GM21723 (cell line): ENCODE data around the gene BRPF3.

Source experiments
- ATAC-seq: cut with Tn5 transposase; IDR thresholded peaks from one replicate; pipeline ENCODE4 v1.9.1; 2021; ENCODE audit warnings: mild to moderate bottlenecking, moderate library complexity; ENCODE audit not compliant: unreplicated experiment

BRPF3 gene

DNA sequence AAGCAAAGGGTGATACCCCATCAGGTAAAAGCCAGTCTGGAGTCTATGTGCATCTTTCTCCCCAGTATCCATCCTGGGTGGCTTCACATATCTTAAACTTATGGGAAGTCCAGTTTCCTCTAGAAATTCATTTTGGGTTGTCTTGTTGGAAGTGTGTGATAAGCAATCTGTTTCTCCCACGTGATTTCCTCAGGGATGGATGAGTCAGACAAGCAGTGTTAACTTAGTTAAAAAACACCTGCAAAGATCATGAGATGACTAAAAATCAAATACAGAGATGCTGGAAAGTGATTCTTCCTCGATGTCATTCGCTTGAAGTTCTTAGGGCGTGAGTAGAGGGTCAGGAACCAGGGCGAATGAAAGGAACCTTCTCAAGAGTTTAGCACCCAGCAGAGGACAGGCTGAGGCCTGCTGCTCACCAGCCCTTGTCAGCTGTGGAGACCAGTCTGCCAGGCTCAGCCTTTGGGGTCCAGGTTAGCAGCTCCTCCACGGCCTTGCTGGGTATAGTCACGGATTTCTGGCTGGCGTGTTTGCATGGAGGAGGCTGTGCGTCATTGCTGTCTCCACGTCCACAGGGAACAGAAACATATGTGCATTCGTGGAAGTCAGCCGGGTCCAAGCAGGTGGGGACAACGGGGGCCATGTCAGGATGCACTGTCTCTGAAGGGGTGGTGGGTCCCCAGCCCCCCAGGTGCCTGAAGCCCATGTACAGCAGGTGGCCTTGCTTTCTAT lies 70.5 kb downstream of the BRPF3 start:
- no peak for ATAC-seq

DNA sequence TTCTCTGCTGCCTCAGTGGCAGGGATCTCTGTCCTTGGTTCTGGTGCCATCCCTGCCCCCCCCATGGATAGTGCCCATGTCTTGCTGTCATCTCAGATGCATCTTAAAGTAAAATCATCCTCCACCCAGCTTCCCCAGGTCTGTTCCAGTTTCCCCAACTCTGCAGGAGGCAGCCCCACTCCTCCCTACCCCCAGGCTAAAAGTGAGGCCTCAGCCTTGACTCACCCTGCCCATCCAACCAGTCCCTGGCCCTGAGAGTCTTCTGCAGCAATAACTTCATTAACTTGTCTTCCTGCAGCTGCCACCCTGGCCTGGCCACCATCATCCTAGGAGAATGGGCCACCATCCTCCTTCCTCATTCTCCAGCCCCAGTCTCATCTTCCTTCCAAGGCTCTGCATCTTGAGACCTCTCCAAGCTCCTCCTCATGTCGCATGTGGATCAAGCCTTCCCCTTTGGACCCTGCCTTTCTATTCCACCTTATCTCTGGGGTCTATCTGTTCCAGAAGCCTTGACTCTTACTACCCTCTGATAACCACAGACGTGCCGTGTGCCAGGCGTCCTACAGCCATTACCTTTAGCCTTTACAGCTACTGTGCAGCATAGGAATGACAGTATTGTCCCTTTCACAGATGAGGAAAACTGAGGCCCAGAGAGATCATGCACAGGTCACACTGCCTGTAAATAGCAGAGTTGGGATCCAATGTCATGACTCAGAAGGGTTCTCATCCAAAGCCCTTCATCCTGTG lies 71.4 kb downstream of the BRPF3 start:
- no peak for ATAC-seq

DNA sequence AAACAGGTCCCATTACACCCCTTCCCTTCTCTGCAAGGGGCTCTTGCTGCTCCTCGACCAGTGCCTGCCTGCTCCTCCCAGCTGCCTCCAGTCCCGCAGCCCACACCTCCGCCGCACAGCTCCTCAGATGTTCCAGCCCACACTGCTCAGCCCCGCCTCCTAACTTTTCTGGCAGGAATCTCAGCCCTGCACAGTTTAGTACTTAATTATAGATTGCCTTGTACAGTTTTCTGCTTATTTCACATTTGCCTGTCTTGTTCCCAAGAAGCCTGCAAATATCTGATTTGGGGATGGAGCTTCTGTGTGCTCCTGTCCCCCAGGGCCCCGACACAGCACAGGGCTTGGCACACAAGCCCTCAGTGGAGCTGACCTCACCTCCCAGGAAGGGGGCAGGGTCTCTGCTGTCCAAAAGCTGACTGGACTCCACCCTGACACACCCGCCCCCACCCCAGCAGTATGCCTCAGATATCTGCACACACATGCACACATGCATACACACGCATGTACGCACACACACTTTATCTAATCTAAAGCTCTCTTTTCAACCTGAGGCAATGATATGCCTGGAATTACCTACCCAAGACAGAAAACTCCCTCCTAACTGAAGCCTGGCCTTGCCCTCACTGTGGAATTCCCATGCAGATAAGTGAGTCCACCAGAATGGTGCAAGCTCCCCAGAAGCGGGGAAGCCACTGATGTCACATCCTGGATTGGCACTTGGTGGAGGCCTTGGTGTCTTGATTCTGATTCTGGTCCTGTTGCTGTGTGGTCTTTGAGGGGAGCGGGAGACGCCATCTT lies 72.1 kb downstream of the BRPF3 start:
- ATAC-seq, result no peak

DNA sequence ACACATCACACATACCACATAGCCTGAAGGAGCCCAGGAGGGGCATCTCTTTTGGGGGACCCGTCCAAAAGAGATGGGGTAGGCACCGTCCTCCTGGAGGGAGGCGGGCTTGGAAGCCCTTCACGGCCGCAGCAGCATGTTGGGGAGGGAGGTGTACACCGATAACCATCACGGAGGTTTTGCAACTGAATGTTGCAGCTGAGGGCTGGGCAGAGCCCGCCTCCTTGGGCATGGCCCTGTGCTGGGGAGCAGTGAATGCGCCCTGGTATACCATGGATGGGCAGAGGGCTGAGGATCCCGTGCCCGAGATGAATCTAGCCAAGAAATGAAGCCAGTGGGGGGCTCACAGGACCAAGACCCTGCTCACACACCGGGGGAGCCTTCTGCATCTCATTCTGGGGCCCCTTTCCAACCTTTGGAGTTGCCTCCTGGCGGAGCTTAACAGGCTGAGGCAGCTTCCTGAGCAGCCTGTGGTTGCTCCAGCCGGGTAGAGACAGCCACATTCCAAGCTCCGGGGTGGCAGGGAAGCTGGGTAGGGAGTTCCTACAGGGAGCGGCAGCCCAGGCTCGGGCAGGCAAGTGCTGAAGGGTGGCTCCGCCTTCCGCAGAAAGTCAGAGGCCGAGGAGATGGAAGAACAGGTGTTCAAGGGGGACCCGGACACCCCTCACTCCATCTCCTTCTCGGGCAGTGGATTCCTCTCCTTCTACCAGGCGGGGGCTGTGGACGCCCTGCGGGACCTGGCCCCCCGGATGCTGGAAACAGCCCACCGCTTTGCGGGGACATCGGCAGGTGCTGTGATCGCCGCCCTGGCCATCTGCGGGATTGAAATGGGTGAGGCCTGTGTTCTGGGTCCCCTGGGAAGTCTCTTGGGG lies 73.5 kb downstream of the BRPF3 start, which contains the start of gene PNPLA1:
PNPLA1 (plus strand) TSS at position 227 of the 872 bp plus-strand sequence; CDS start at position 627, 400 bp downstream.
- ATAC-seq, result no peak

DNA sequence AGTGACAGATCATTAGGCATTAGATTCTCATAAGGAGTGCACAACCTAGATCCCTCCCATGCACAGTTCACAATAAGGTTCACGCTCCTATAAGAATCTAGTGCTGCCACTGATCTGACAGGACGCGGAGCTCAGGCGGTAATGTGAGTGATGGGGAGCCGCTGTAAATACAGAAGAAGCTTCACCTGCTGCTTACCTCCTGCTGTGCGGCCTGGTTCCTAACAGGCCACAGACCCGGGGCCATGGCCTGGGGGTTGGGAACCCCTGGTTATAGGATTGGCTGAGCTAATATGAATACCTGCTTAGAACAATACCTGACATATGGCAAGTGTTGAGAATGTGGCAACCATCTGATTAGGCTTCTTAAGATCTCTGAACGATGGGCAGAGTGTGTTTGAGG lies 75.7 kb downstream of the BRPF3 start:
- ATAC-seq, result no peak

DNA sequence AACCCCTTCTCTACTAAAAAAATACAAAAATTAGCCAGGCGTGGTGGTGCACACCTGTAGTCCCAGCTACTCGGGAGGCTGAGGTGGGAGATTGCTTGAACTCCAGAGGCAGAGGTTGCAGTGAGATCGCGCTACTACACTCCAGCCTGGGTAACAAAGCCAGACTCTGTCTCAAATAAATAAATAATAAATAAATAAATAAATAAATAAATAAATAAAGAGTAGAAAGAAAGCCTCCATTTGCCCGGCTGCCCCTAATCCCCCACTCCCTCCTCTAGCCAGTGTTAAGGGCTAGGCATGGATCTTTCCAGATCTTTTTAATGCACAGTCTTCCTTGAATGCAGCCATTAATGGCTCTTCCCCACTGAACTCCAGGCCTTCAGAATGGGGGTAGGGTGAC lies 76.5 kb downstream of the BRPF3 start:
- ATAC-seq, result no peak

DNA sequence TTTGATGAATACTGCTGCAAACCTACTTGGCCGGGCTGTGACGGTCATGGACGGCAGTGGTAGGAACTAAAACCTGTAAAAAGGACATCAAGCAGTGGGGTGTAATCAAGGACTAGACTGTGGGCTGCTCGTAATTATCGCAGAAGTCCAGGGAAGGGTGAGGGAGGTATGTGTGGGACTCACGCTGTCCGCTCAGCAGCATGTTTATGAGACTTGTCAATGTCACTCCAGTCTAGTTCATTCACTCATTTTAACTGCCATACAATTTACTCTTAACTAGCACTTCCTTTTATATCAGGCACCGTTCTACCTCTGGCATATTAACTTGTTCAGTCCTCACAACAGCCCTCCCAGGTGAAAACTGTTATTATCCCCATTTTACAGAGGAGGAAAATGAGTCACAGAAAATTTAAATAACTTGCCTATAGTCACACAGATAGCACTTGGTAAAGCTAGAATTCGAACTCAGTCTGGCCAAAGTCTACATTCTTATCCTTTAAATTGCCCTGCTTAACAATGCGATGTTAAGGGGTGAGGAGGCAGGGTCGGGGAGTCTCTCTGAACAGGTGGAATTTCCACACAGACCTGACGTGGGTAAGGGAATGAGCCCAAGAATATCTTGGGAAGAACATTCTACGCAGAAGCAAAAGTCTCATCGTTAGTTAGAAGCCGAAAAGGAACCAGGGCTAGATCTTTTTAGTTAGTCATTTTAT lies 77.4 kb downstream of the BRPF3 start:
- no peak for ATAC-seq

DNA sequence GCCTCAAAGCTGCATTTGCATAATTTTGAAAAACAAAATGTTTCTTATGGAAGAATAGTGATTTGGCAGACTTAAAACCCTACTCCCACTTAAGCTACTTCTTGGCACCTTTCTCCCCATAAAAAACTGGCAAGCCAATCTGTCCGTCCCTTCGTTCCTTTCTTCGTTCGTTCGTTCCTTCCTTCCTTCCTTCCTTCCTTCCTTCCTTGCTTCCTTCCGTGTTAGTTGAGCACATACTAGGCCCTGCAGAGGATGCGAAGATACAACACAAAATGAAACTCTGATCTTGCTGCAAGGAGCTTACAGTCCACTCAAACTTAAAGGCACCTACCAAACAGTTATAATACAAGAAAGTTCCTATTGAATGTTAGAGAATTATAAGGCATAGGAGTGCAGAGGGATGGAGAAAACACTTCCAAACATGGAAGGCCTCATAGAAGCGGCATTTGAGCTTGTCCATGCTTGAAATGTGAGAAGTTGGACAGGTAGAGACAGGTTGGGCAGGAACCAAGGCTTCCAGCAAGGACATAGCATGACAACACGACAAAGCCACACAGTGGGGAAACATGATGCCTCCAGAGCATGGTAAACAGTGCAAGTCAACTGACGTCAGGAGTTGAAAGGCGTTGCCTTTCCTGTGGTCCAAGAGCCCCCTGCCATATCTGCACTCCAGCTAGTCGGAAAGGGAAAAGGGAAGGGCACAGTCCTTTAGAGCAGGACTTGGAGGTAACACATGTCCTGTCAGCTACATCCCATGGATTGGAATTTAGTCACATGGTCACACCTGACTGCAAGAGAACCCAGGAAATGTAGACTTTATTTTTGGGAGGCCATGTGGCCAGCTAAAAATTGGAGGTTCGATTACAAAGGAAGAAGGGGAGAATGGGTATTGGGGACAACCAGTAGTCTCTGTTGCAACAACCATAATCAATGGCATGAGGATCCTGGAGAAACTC lies 80.3 kb downstream of the BRPF3 start:
- no peak for ATAC-seq

DNA sequence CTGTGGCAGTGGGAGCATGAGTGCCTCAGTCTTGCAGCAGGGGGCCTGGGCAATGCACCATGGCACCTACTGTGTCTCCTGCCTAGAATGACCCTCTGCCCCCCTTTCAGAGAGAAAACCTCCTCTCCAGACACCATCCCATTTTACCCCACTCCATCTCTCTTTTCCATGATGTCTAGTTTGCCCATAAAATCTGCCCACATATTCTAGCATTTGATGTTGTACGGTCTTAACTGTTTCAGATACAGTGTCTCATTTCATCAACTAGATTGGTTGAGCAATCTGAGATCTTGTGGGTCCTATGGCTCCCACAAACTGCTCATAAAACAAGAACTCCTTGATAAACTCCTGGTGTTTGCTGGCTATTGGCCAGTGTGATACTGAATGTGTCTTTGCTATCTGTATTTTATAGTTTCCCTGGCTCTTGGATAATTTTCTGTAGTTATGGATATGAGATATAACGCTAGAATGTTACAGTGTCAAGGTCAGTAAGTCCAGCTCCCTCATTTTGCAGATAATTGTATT lies 81.5 kb downstream of the BRPF3 start:
- ATAC-seq, result no peak

DNA sequence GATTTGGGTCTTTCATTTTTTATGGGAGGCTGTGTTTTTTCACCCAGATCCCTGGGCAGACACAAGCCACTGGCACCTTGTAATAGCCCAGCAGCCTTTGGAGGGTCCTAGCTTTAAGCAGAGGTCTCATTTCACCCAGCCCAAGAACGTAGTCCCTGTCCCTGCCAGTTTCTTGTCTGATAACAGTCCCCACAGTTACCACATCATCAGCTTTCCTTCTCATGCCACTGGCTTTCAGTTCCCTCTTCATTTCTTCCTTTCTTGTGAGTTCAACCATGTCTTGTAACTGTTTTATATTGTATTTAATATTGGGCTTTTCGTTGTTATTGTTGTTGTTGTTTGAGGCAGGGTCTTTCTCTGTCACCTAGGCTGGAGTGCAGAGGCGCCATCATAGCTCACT lies 83.9 kb downstream of the BRPF3 start:
- no peak for ATAC-seq

DNA sequence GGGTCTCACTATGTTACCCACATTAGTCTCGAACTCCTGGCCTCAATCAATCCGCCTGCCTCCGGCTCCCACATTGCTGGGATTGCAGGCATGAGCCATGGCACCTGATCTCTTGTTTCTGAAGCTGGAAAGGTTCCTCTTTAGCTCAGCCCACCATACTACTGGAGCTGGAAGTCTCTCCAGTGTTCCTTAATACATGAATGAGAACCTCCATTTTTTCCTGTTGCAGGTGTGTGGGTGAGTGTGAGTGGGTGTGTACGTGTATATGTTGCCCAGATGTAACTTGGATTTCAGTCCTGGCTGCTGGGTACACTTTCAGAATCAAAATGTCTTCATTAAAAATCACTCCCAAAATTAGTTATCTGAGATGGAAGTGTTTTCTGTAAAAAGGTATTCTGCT lies 84.4 kb downstream of the BRPF3 start:
- ATAC-seq, result no peak
